Endothelial cell of umbilical vein (primary cell): ENCODE results near the gene B4GALNT4. TPM values are rescaled to one million over a fixed set of nuclear protein-coding genes. Genes with fewer than 3 reads are reported as not detected.

Source experiments
- BruUV-seq: library from RNA; stranded (reverse); fragments of 400-500 nt; replicated peaks from 2 replicates; lab custom pipeline; 2021; lab: Mats Ljungman, UMichigan
- CTCF ChIA-PET: fragments of 300-600, 350-600 bp; sonication (Branson Sonifier 250); formaldehyde crosslinking; loops from one replicate; lab custom pipeline; 2021; ENCODE audit warnings: antibody characterized with exemption, inconsistent platforms; lab: Charles Lee
- POLR2A ChIA-PET: fragments of 300-600, 350-600 bp; sonication (Branson Sonifier 250); formaldehyde crosslinking; loops from one replicate; lab custom pipeline; 2021; ENCODE audit warnings: antibody characterized with exemption, inconsistent platforms; lab: Charles Lee
- DNase-seq: peaks from one replicate; pipeline ENCODE4 v3.0.0-alpha.2; 2011; ENCODE audit warnings: low read depth, low spot score
- FAIRE-seq: peaks from 2 replicates; lab custom pipeline; 2011; peaks lifted over from hg19 to GRCh38; lab: Jason Lieb, UNC
- H2AFZ ChIP-seq: 2 replicates; pipeline ENCODE4 v1.6.0; 2012; ENCODE audit warnings: low read depth, low read length, control low read depth, inconsistent platforms
- H3K27ac ChIP-seq: 2 replicates; pipeline ENCODE4 v1.5.1; 2011; ENCODE audit warnings: low read depth, mild to moderate bottlenecking, control low read depth, low read length, moderate library complexity; ENCODE audit not compliant: insufficient read depth
- H3K27me3 ChIP-seq, 2 experiments: 2 replicates each; pipeline versions ENCODE4 v1.6.0 to v1.6.1; 2011; ENCODE audit warnings: low read length in 2 of 2, mixed read lengths in 1 of 2; ENCODE audit not compliant: control insufficient read depth in 2 of 2, insufficient read depth in 2 of 2
- H3K36me3 ChIP-seq, 2 experiments: 2 replicates in 1 of 2; 3 replicates in 1 of 2; pipeline ENCODE4 v1.5.1; 2011; ENCODE audit warnings: low read length in 2 of 2, mild to moderate bottlenecking in 1 of 2, moderate library complexity in 1 of 2; ENCODE audit not compliant: control insufficient read depth in 2 of 2, insufficient read depth in 2 of 2; ENCODE audit errors: extremely low read depth in 1 of 2
- H3K4me1 ChIP-seq: 3 replicates; pipeline ENCODE4 v1.5.1; 2011; ENCODE audit warnings: mild to moderate bottlenecking, low read length; ENCODE audit not compliant: control insufficient read depth, insufficient read depth; ENCODE audit errors: extremely low read depth
- H3K4me2 ChIP-seq: 2 replicates; pipeline ENCODE4 v1.6.1; 2011; ENCODE audit warnings: low read length, control low read depth, mixed read lengths; ENCODE audit not compliant: insufficient read depth
- H3K4me3 ChIP-seq, 3 experiments: fragments of 200-600 bp in 1 of 3; sonication (generic), shearing (Covaris generic) in 1 of 3; replicated peaks in 1 of 3; 2 replicates each; pipeline ENCODE4 v1.5.1; 2011 to 2016; ENCODE audit warnings: control low read depth in 3 of 3, low read length in 3 of 3, mild to moderate bottlenecking in 2 of 3, inconsistent platforms in 1 of 3, low read depth in 1 of 3, moderate library complexity in 1 of 3; ENCODE audit not compliant: insufficient read depth in 1 of 3
- H3K79me2 ChIP-seq: 2 replicates; pipeline ENCODE4 v1.6.0; 2012; ENCODE audit warnings: low read length, inconsistent platforms; ENCODE audit not compliant: control insufficient read depth, insufficient read depth
- H3K9ac ChIP-seq: replicated peaks from 2 replicates; pipeline ENCODE3; 2011; ENCODE audit warnings: low read length, control low read depth; ENCODE audit not compliant: insufficient read depth; ENCODE audit errors: extremely low read depth
- H3K9me1 ChIP-seq: replicated peaks from 3 replicates; pipeline ENCODE4 v1.6.0; 2011; ENCODE audit warnings: mild to moderate bottlenecking, low read length; ENCODE audit not compliant: control insufficient read depth, insufficient read depth; ENCODE audit errors: extremely low read depth
- H3K9me3 ChIP-seq: replicated peaks from 2 replicates; pipeline ENCODE4 v1.5.1; 2012; ENCODE audit warnings: low read length, inconsistent platforms; ENCODE audit not compliant: control insufficient read depth, insufficient read depth
- H4K20me1 ChIP-seq: replicated peaks from 2 replicates; pipeline ENCODE3; 2011; ENCODE audit warnings: mild to moderate bottlenecking, low read length; ENCODE audit not compliant: control insufficient read depth, insufficient read depth; ENCODE audit errors: extremely low read depth
- CTCF ChIP-seq, 2 donors: IDR thresholded peaks; 1 replicate in 1 of 2; 2 replicates in 1 of 2; pipeline ENCODE4 v1.5.1; 2011; ENCODE audit warnings: low read length in 2 of 2, mild to moderate bottlenecking in 2 of 2, moderate library complexity in 2 of 2, control low read depth in 1 of 2, inconsistent platforms in 1 of 2, low read depth in 1 of 2; ENCODE audit not compliant: insufficient read depth in 1 of 2; ENCODE audit errors: extremely low read depth in 1 of 2
- EZH2 ChIP-seq: IDR thresholded peaks from 2 replicates; pipeline ENCODE4 v1.6.1; 2012; ENCODE audit warnings: borderline replicate concordance, low read depth, mild to moderate bottlenecking, moderate library complexity, low read length, inconsistent platforms; ENCODE audit not compliant: severe bottlenecking
- FOS ChIP-seq: IDR thresholded peaks from 2 replicates; pipeline ENCODE4 v1.6.1; 2011; ENCODE audit warnings: mild to moderate bottlenecking, low read length, moderate library complexity, borderline replicate concordance; ENCODE audit not compliant: insufficient read depth
- GATA2 ChIP-seq: IDR thresholded peaks from 2 replicates; pipeline ENCODE4 v1.7.0; 2011; ENCODE audit warnings: low read depth, mild to moderate bottlenecking, moderate library complexity, mixed read lengths, low read length; ENCODE audit not compliant: insufficient read length, insufficient read depth
- JUN ChIP-seq: IDR thresholded peaks from 2 replicates; pipeline ENCODE4 v1.6.1; 2011; ENCODE audit warnings: borderline replicate concordance, low read depth; ENCODE audit not compliant: insufficient read length, insufficient read depth
- MAX ChIP-seq: IDR thresholded peaks from 2 replicates; pipeline ENCODE4 v1.6.1; 2011; ENCODE audit not compliant: insufficient read depth, insufficient read length
- MYC ChIP-seq: IDR thresholded peaks from one replicate; pipeline ENCODE4 v1.6.1; 2011; ENCODE audit warnings: mild to moderate bottlenecking, low read depth, low read length
- POLR2A ChIP-seq: IDR thresholded peaks from 2 replicates; pipeline ENCODE4 v1.6.1; 2012; ENCODE audit warnings: low read depth, mild to moderate bottlenecking, control low read depth, low read length
- POLR2AphosphoS5 ChIP-seq: IDR thresholded peaks from 2 replicates; pipeline ENCODE4 v1.6.1; 2012; ENCODE audit warnings: low read depth, mild to moderate bottlenecking, control low read depth, low read length, moderate library complexity; ENCODE audit not compliant: insufficient read depth
- dilution Hi-C: fragments of 300-500 bp; cut with MboI; formaldehyde crosslinking; loops from one replicate; pipeline ENCODE4 v1.15.0; 2019; ENCODE audit warnings: low sequenced_read_pairs; ENCODE audit not compliant: extremely low pct_ligation_motif_present
- intact Hi-C: fragments of 100-400 bp; cut with micrococcal nuclease; formaldehyde crosslinking; loops from one replicate; pipeline ENCODE4 v1.10.0; 2022
- polyA plus RNA-seq, 4 experiments: library from polyadenylated mRNA; depleted of rRNA in 3 of 4; stranded (reverse) in 3 of 4; unstranded in 1 of 4; fragments of >200 nt; gene quantifications; 2 replicates each; pipeline versions ENCODE4 v1.2.1 to v1.2.3, GENCODE V29; 2011 to 2012; ENCODE audit warnings: missing spikeins in 1 of 4
- total RNA-seq: library from RNA; stranded (reverse); gene quantifications from 2 replicates; pipeline ENCODE4 v1.2.3, GENCODE V29; 2021

The B4GALNT4 gene
- total and polyA plus RNA-seq, 2 donors (not counting 3 experiments of a cell fraction or from before 2014, with no cell fraction given) = 9.2 to 9.6 TPM

GRCh38 chr11:382081-382629 lies 12.9 kb downstream of the B4GALNT4 start:
- H3K27ac ChIP-seq = no peak overlapping the region
- BruUV-seq = no TSS peak
- FAIRE-seq = no peak
- H3K4me1 ChIP-seq = no peaks in the 10 kb centered on the region
- no peaks in the 10 kb centered on the region for H4K20me1 ChIP-seq
- no peaks in the 10 kb centered on the region for H3K9me1 ChIP-seq
- intact Hi-C loops (no loop called here), dilution Hi-C loops (no loop called here)
- TF ChIP-seq JUN = no peak
- TF ChIP-seq GATA2 = no peak
- no peak overlapping the region for H3K9ac ChIP-seq
- CTCF ChIA-PET = no interaction called here
- H3K4me2 ChIP-seq = no peak overlapping the region
- no peak overlapping the region for H3K4me3 ChIP-seq
- no peaks in the 10 kb centered on the region for H3K27me3 ChIP-seq
- H3K36me3 ChIP-seq = no peaks in the 10 kb centered on the region
- H2AFZ ChIP-seq = no peak overlapping the region
- POLR2A ChIA-PET = no interaction called here
- DNase-seq = no peak
- no peaks in the 10 kb centered on the region for H3K9me3 ChIP-seq
- no peaks in the 10 kb centered on the region for H3K79me2 ChIP-seq

- dilution Hi-C loops = no loop called here
These were observed 14.1 kb downstream of the B4GALNT4 start for GRCh38 chr11:383431-383830.

More at GRCh38 chr11:383431-383830, 14.1 kb downstream of the B4GALNT4 start:
- POLR2A ChIA-PET = no interaction called here
- Histone ChIP-seq H3K9me3 (no peaks in the 10 kb centered on the region), H3K36me3 (no peaks in the 10 kb centered on the region), H4K20me1 (no peaks in the 10 kb centered on the region), H3K27me3 (peaks cover 0 to 4% of the 10 kb centered on the region in 2 experiments), H3K9me1 (no peaks in the 10 kb centered on the region), H3K4me2 (no peak overlapping the region), H3K9ac (no peak overlapping the region), H2AFZ (no peak overlapping the region), H3K27ac (no peak overlapping the region), H3K4me1 (no peaks in the 10 kb centered on the region), H3K79me2 (no peaks in the 10 kb centered on the region), H3K4me3 (no peak overlapping the region)
- FAIRE-seq (no peak), DNase-seq (no peak)
- BruUV-seq = no TSS peak
- CTCF ChIA-PET = no interaction called here
- TF ChIP-seq POLR2AphosphoS5 = no peak
- no peak for TF ChIP-seq MAX
- no peak for TF ChIP-seq GATA2
- TF ChIP-seq FOS = no peak
- TF ChIP-seq CTCF (IDR thresholded peaks at IDR 0.05; ENCODE audit: extremely low read depth in 1 of 2, insufficient read depth in 1 of 2, low read depth in 1 of 2, low read length in 2 of 2) = no peak
- TF ChIP-seq EZH2 = no peak
- no peak for TF ChIP-seq POLR2A
- TF ChIP-seq JUN = no peak
- TF ChIP-seq MYC = no peak
- intact Hi-C loops = no loop called here
